Measurements from ENCODE around the gene RNF224.
"Not testable (repeated sequence)": the region's sequence is repeated elsewhere in the genome, so short reads cannot be mapped to it uniquely, and the experiment has no call there.

RNF224 gene

GRCh38 chr9:137251490-137252268 lies 24.4 kb downstream of the RNF224 start:
- H3K36me3 Mint-ChIP-seq = peaks cover 0 to 3% of the 10 kb centered on the region in 2 donors

GRCh38 chr9:137252555-137253506 lies 25.5 kb downstream of the RNF224 start:
- DNase-seq (no peak), ATAC-seq (replicated peaks) (no peak)
- Mint-ChIP-seq H3K4me1 (peaks cover 18 to 32% of the 10 kb centered on the region in 2 donors), H3K36me3 (peaks cover 0 to 8% of the 10 kb centered on the region in 2 donors), H3K9me3 (no peaks in the 10 kb centered on the region), H3K27ac (no peak overlapping the region), H3K27me3 (no peaks in the 10 kb centered on the region), H3K4me3 (no peak overlapping the region)

More at GRCh38 chr9:137251490-137252268, 24.4 kb downstream of the RNF224 start:
- Mint-ChIP-seq H3K27me3 (no peaks in the 10 kb centered on the region), H3K4me3 (no peak overlapping the region), H3K9me3 (no peaks in the 10 kb centered on the region), H3K4me1 (peaks cover 15 to 30% of the 10 kb centered on the region in 2 donors), H3K27ac (no peak overlapping the region)
- DNase-seq = no peak
- ATAC-seq (replicated peaks) = no peak

- ATAC-seq (replicated peaks) (no peak), DNase-seq (no peak)
- Mint-ChIP-seq H3K4me1 (peaks cover 18 to 32% of the 10 kb centered on the region in 2 donors), H3K36me3 (peaks cover 0 to 8% of the 10 kb centered on the region in 2 donors), H3K27me3 (no peaks in the 10 kb centered on the region), H3K4me3 (peak overlapping the region; percentile 82), H3K9me3 (no peaks in the 10 kb centered on the region), H3K27ac (peak overlapping the region; percentile 84)
Observed at GRCh38 chr9:137253717-137254623, 26.7 kb downstream of the RNF224 start.

- Mint-ChIP-seq H3K27me3 (no peaks in the 10 kb centered on the region), H3K4me1 (peaks cover 18 to 32% of the 10 kb centered on the region in 2 donors), H3K36me3 (peaks cover 0 to 8% of the 10 kb centered on the region in 2 donors), H3K9me3 (no peaks in the 10 kb centered on the region), H3K27ac (peak within 1 kb of the TSS; percentile 84), H3K4me3 (peak within 1 kb of the TSS; percentile 82)
- ATAC-seq (replicated peaks) (peak; percentile 87 to 94), DNase-seq (peak; percentile 92)
Observed at GRCh38 chr9:137254624-137255447, 27.5 kb downstream of the RNF224 start, which contains the start of gene NELFB. Gene NELFB, plus strand, starts transcription at chr9:137255327.

- H3K4me3 Mint-ChIP-seq = peak overlapping the region; percentile 81 to 82
- peak; percentile 54 to 62 for ATAC-seq (replicated peaks)
- H3K36me3 Mint-ChIP-seq = peaks cover 0 to 8% of the 10 kb centered on the region in 2 donors
- DNase-seq = no peak
- H3K9me3 Mint-ChIP-seq = no peaks in the 10 kb centered on the region
- peaks cover 18 to 32% of the 10 kb centered on the region in 2 donors for H3K4me1 Mint-ChIP-seq
- peak overlapping the region; percentile 77 for H3K27ac Mint-ChIP-seq
- H3K27me3 Mint-ChIP-seq = no peaks in the 10 kb centered on the region
Observed at GRCh38 chr9:137255448-137256114, 28.3 kb downstream of the RNF224 start.

GRCh38 chr9:137256362-137256761 lies 29.1 kb downstream of the RNF224 start:
- ATAC-seq (replicated peaks) (no peak), DNase-seq (no peak)
- Mint-ChIP-seq H3K9me3 (no peaks in the 10 kb centered on the region), H3K36me3 (peaks cover under 1 to 8% of the 10 kb centered on the region in 2 donors), H3K27me3 (no peaks in the 10 kb centered on the region), H3K4me1 (peaks cover 18 to 28% of the 10 kb centered on the region in 2 donors), H3K27ac (peak overlapping the region; percentile 42), H3K4me3 (peak overlapping the region; percentile 81 to 82)

- ATAC-seq (replicated peaks) = no peak
- no peaks in the 10 kb centered on the region for H3K9me3 Mint-ChIP-seq
- H3K4me1 Mint-ChIP-seq = peaks cover 21 to 33% of the 10 kb centered on the region in 2 donors
- no peak overlapping the region for H3K27ac Mint-ChIP-seq
- peaks cover 5 to 12% of the 10 kb centered on the region in 2 donors for H3K36me3 Mint-ChIP-seq
- H3K4me3 Mint-ChIP-seq = peak overlapping the region; percentile 29 to 48
- DNase-seq = no peak
- no peaks in the 10 kb centered on the region for H3K27me3 Mint-ChIP-seq
Observed at GRCh38 chr9:137256856-137257255, 29.6 kb downstream of the RNF224 start.

GRCh38 chr9:137262173-137262908 lies 35.0 kb downstream of the RNF224 start:
- Mint-ChIP-seq H3K4me1 (peaks cover 3 to 15% of the 10 kb centered on the region in 2 donors), H3K36me3 (peaks cover 18 to 26% of the 10 kb centered on the region in 2 donors)
- not testable (repeated sequence) for H3K27ac Mint-ChIP-seq; H3K9me3 Mint-ChIP-seq; H3K27me3 Mint-ChIP-seq; DNase-seq; ATAC-seq (replicated peaks); H3K4me3 Mint-ChIP-seq

GRCh38 chr9:137262909-137263285 lies 35.6 kb downstream of the RNF224 start:
- no peaks in the 10 kb centered on the region for H3K27me3 Mint-ChIP-seq
- no peaks in the 10 kb centered on the region for H3K9me3 Mint-ChIP-seq
- ATAC-seq (replicated peaks) (no peak), DNase-seq (no peak)
- H3K27ac Mint-ChIP-seq = no peak overlapping the region
- H3K4me1 Mint-ChIP-seq = peaks cover 6 to 20% of the 10 kb centered on the region in 2 donors
- peaks cover 24 to 32% of the 10 kb centered on the region in 2 donors for H3K36me3 Mint-ChIP-seq
- no peak overlapping the region for H3K4me3 Mint-ChIP-seq

GRCh38 chr9:137263506-137263905 lies 36.2 kb downstream of the RNF224 start:
- no peaks in the 10 kb centered on the region for H3K9me3 Mint-ChIP-seq
- H3K4me1 Mint-ChIP-seq = peaks cover 11 to 26% of the 10 kb centered on the region in 2 donors
- no peak for DNase-seq
- H3K4me3 Mint-ChIP-seq = no peak overlapping the region
- peaks cover 30 to 38% of the 10 kb centered on the region in 2 donors for H3K36me3 Mint-ChIP-seq
- ATAC-seq (replicated peaks) = no peak
- peak overlapping the region; percentile 43 for H3K27ac Mint-ChIP-seq
- H3K27me3 Mint-ChIP-seq = no peaks in the 10 kb centered on the region

GRCh38 chr9:137264067-137264466 lies 36.8 kb downstream of the RNF224 start:
- ATAC-seq (replicated peaks) (no peak), DNase-seq (no peak)
- Mint-ChIP-seq H3K27ac (no peak overlapping the region), H3K27me3 (no peaks in the 10 kb centered on the region), H3K36me3 (peaks cover 34 to 43% of the 10 kb centered on the region in 2 donors), H3K4me3 (no peak overlapping the region), H3K9me3 (no peaks in the 10 kb centered on the region), H3K4me1 (peaks cover 15 to 31% of the 10 kb centered on the region in 2 donors)
